A549 (cell line): ENCODE measurements around the gene TTF2. TPM values are rescaled to one million over a fixed set of nuclear protein-coding genes. Genes with fewer than 3 reads are reported as not detected.

Source experiments
- ATAC-seq, 2 experiments: fragments of 200-7000 bp in 1 of 2; fragments of >200 bp in 1 of 2; cut with Nextera tagmentation in 1 of 2; cut with Tn5 transposase in 1 of 2; 3 replicates each; pipeline versions ENCODE4 v1.8.0 to v1.9.1; 2018 to 2020; ENCODE audit warnings: mild to moderate bottlenecking in 1 of 2, moderate library complexity in 1 of 2
- CTCF ChIA-PET: fragments of 300-600 bp; sonication (Branson Sonifier 250); formaldehyde crosslinking; extraction: SDS; loops from one replicate; lab custom pipeline; 2021; ENCODE audit warnings: antibody characterized with exemption, inconsistent platforms; lab: Yijun Ruan, JAX
- POLR2A ChIA-PET: fragments of 350-600 bp; formaldehyde crosslinking; extraction: SDS; loops from one replicate; lab custom pipeline; 2021; ENCODE audit warnings: antibody characterized with exemption, inconsistent platforms; lab: Yijun Ruan, JAX
- DNase-seq, 2 experiments: peaks; one replicate each; pipeline versions ENCODE4 v3.0.0 to v3.0.0-alpha.2; 2011 to 2016; ENCODE audit warnings: low read depth in 1 of 2, low spot score in 1 of 2
- FAIRE-seq: peaks from 2 replicates; lab custom pipeline; 2011; peaks lifted over from hg19 to GRCh38; lab: Jason Lieb, UNC
- H3K27ac ChIP-seq, 2 experiments: fragments of >200 bp; sonication (Bioruptor Twin); formaldehyde crosslinking; 3 replicates each; pipeline ENCODE4 v1.5.1; 2016 to 2017
- H3K4me1 ChIP-seq: fragments of >200 bp; sonication (Bioruptor Twin); formaldehyde crosslinking; 3 replicates; pipeline ENCODE4 v1.6.1; 2016
- H3K4me2 ChIP-seq: fragments of >200 bp; sonication (Bioruptor Twin); formaldehyde crosslinking; 3 replicates; pipeline ENCODE4 v1.6.1; 2016
- H3K4me3 ChIP-seq: fragments of >200 bp; sonication (Bioruptor Twin); formaldehyde crosslinking; 3 replicates; pipeline ENCODE4 v1.5.1; 2016
- H3K9me3 ChIP-seq: fragments of >200 bp; sonication (Bioruptor Twin); formaldehyde crosslinking; 3 replicates; pipeline ENCODE4 v1.6.1; 2016
- BCL3 ChIP-seq: fragments of >200 bp; sonication (Bioruptor Twin); formaldehyde crosslinking; IDR thresholded peaks from 3 replicates; pipeline ENCODE4 v1.6.1; 2016
- CEBPB ChIP-seq, 2 experiments: fragments of >200 bp in 1 of 2; sonication (Bioruptor Twin) in 1 of 2; formaldehyde crosslinking in 1 of 2; IDR thresholded peaks; 2 replicates each; pipeline ENCODE4 v1.6.1; 2012 to 2016
- CHD2 ChIP-seq: fragments of 150-350 bp; IDR thresholded peaks from 2 replicates; pipeline ENCODE4 v1.6.1; 2014; ENCODE audit warnings: low read length; ENCODE audit not compliant: partially characterized antibody
- E2F6 ChIP-seq: IDR thresholded peaks from 2 replicates; pipeline ENCODE4 v1.6.1; 2012; ENCODE audit warnings: low read depth, borderline replicate concordance
- ELK1 ChIP-seq: fragments of 150-350 bp; IDR thresholded peaks from 2 replicates; pipeline ENCODE4 v1.6.1; 2014; ENCODE audit warnings: low read depth, mild to moderate bottlenecking, low read length
- FOSB ChIP-seq: fragments of 250-450 bp; sonication (Bioruptor Pico); IDR thresholded peaks from 2 replicates; pipeline ENCODE4 v1.5.0; 2020; ENCODE audit warnings: mild to moderate bottlenecking, moderate library complexity
- FOSL2 ChIP-seq, 2 experiments: fragments of 450-650 bp in 1 of 2; fragments of >200 bp in 1 of 2; sonication (Bioruptor Twin) in 1 of 2; formaldehyde crosslinking; IDR thresholded peaks; 2 replicates each; pipeline versions ENCODE4 v1.5.0 to v1.6.1; 2016 to 2020; ENCODE audit warnings: mild to moderate bottlenecking in 1 of 2, moderate library complexity in 1 of 2
- GATA3 ChIP-seq: IDR thresholded peaks from 2 replicates; pipeline ENCODE4 v1.6.1; 2012; ENCODE audit warnings: borderline replicate concordance
- HDAC2 ChIP-seq: fragments of 200-600 bp; sonication (generic); IDR thresholded peaks from 2 replicates; pipeline ENCODE4 v1.6.1; 2016
- HES2 ChIP-seq: fragments of >200 bp; sonication (Bioruptor Twin); formaldehyde crosslinking; IDR thresholded peaks from 2 replicates; pipeline ENCODE4 v1.6.1; 2016
- HEYL ChIP-seq: fragments of 250-450 bp; sonication (Bioruptor Pico); IDR thresholded peaks from 2 replicates; pipeline ENCODE4 v1.8.0; 2021; ENCODE audit warnings: mild to moderate bottlenecking, moderate library complexity
- HMGXB4 ChIP-seq: fragments of 250-450 bp; sonication (Bioruptor Pico); IDR thresholded peaks from 2 replicates; pipeline ENCODE4 v1.5.0; 2021; ENCODE audit warnings: mild to moderate bottlenecking, moderate library complexity, borderline replicate concordance
- HOXA7 ChIP-seq: fragments of 250-450 bp; sonication (Bioruptor Pico); IDR thresholded peaks from 2 replicates; pipeline ENCODE4 v1.5.0; 2020; ENCODE audit warnings: mild to moderate bottlenecking, moderate library complexity
- HOXB13 ChIP-seq: fragments of 250-450 bp; sonication (Bioruptor Pico); IDR thresholded peaks from 2 replicates; pipeline ENCODE4 v1.5.0; 2020; ENCODE audit warnings: low read depth, mild to moderate bottlenecking, moderate library complexity
- JUN ChIP-seq, 2 experiments: fragments of >200 bp; sonication (Bioruptor Twin); formaldehyde crosslinking; IDR thresholded peaks; 2 replicates in 1 of 2; 3 replicates in 1 of 2; pipeline ENCODE4 v1.6.1; 2016 to 2017
- KDM1A ChIP-seq: fragments of 200-600 bp; sonication (generic); IDR thresholded peaks from 2 replicates; pipeline ENCODE4 v1.6.1; 2016; ENCODE audit warnings: low read depth, mild to moderate bottlenecking
- MAFK ChIP-seq: fragments of 450-650 bp; IDR thresholded peaks from 2 replicates; pipeline ENCODE4 v1.6.1; 2014; ENCODE audit not compliant: partially characterized antibody
- NFE2L2 ChIP-seq: fragments of 150-350 bp; conservative IDR thresholded peaks from 2 replicates; pipeline ENCODE4 v1.6.1; 2014; ENCODE audit warnings: low read length
- NPAS2 ChIP-seq: fragments of 250-450 bp; sonication (Bioruptor Pico); IDR thresholded peaks from 2 replicates; pipeline ENCODE4 v1.8.0; 2022; ENCODE audit warnings: mild to moderate bottlenecking, moderate library complexity, borderline replicate concordance
- NR3C1 ChIP-seq: fragments of >200 bp; sonication (Bioruptor Twin); formaldehyde crosslinking; IDR thresholded peaks from 3 replicates; pipeline ENCODE4 v1.6.1; 2017
- RCOR1 ChIP-seq: fragments of 150-350 bp; IDR thresholded peaks from 2 replicates; pipeline ENCODE4 v1.6.1; 2014; ENCODE audit warnings: antibody characterized with exemption, low read length, low read depth
- REST ChIP-seq: fragments of 200-600 bp; sonication (generic); IDR thresholded peaks from 2 replicates; pipeline ENCODE4 v1.6.1; 2016; ENCODE audit warnings: antibody characterized with exemption, mild to moderate bottlenecking, moderate library complexity
- RNF2 ChIP-seq: fragments of 200-600 bp; sonication (generic); IDR thresholded peaks from 2 replicates; pipeline ENCODE4 v1.6.1; 2016; ENCODE audit warnings: low read depth, mild to moderate bottlenecking, antibody characterized with exemption, moderate library complexity, borderline replicate concordance
- SMC3 ChIP-seq: fragments of >200 bp; sonication (Bioruptor Twin); formaldehyde crosslinking; IDR thresholded peaks from 3 replicates; pipeline ENCODE4 v1.6.1; 2018; ENCODE audit warnings: inconsistent platforms
- SREBF2 ChIP-seq: fragments of 450-650 bp; IDR thresholded peaks from 2 replicates; pipeline ENCODE4 v1.6.1; 2014; ENCODE audit warnings: mild to moderate bottlenecking, moderate library complexity
- TFCP2L1 ChIP-seq: fragments of 250-450 bp; sonication (Bioruptor Pico); IDR thresholded peaks from 2 replicates; pipeline ENCODE4 v1.5.0; 2021; ENCODE audit warnings: mild to moderate bottlenecking
- TP53 ChIP-seq: fragments of 250-450 bp; sonication (Bioruptor Pico); IDR thresholded peaks from 2 replicates; pipeline ENCODE4 v1.5.0; 2021; ENCODE audit warnings: mild to moderate bottlenecking, moderate library complexity
- ZC3H11A ChIP-seq: fragments of 450-650 bp; IDR thresholded peaks from 2 replicates; pipeline ENCODE4 v1.6.1; 2014; ENCODE audit warnings: antibody characterized with exemption, mild to moderate bottlenecking
- ZFP36 ChIP-seq: fragments of 450-650 bp; IDR thresholded peaks from 2 replicates; pipeline ENCODE4 v1.6.1; 2014; ENCODE audit warnings: borderline replicate concordance; ENCODE audit not compliant: partially characterized antibody
- ZNF302 ChIP-seq: fragments of 250-450 bp; sonication (Bioruptor Pico); IDR thresholded peaks from 2 replicates; pipeline ENCODE4 v1.9.0; 2021; ENCODE audit warnings: inconsistent platforms, mild to moderate bottlenecking, moderate library complexity
- WGBS: methylation state at CpG from one replicate; pipeline ENCODE4 v1.1.6; 2017; ENCODE audit errors: missing lambda C conversion rate; 5-methylcytosine and 5-hydroxymethylcytosine counted together
- polyA plus RNA-seq, 4 experiments: library from polyadenylated mRNA; depleted of rRNA in 3 of 4; stranded (reverse); fragments of >200 nt; fragmentation: RNase III in 1 of 4; extraction: RNeasy Plus Mini Kit Qiagen cat#74134 plus additional on column Dnase treatment in 1 of 4; gene quantifications; 2 replicates in 3 of 4; 3 replicates in 1 of 4; pipeline ENCODE4 v1.2.3, GENCODE V29; 2011 to 2017

Gene TTF2
- polyA plus RNA-seq, 2 of the 4 experiments (the other 2 are of a cell fraction) = 16.5 to 26.6 TPM

- Histone ChIP-seq H3K4me3 (no peak overlapping the region), H3K27ac (no peak overlapping the region), H3K4me1 (no peaks in the 10 kb centered on the region), H3K4me2 (no peak overlapping the region), H3K9me3 (no peaks in the 10 kb centered on the region)
- no peak for ATAC-seq
- POLR2A ChIA-PET = no interaction called here
- TF ChIP-seq ZNF302 (no peak), HDAC2 (no peak), BCL3 (no peak), REST (no peak), NR3C1 (no peak), MAFK (no peak), HOXB13 (CRISPR knock-in tag) (no peak), CEBPB (IDR thresholded peaks at IDR 0.05) (no peak), NPAS2 (CRISPR knock-in tag) (no peak), TP53 (no peak), HMGXB4 (CRISPR knock-in tag) (no peak), FOSL2 (IDR thresholded peaks at IDR 0.05) (no peak), FOSL2 (CRISPR knock-in tag; IDR thresholded peaks at IDR 0.05) (no peak), NFE2L2 (no peak)
- CTCF ChIA-PET = no interaction called here
- DNase-seq = no peak
- 72% methylated on average over 5 of the region's 5 CpGs for WGBS
- no peak for FAIRE-seq
Observed at GRCh38 chr1:117013309-117013858, 46.7 kb upstream of the TTF2 start.

GRCh38 chr1:117014209-117014608 lies 45.9 kb upstream of the TTF2 start:
- ATAC-seq = no peak
- CTCF ChIA-PET = no interaction called here

More at GRCh38 chr1:117014209-117014608, 45.9 kb upstream of the TTF2 start:
- TF ChIP-seq ELK1 = no peak
- no peak for TF ChIP-seq KDM1A
- no peak for TF ChIP-seq CHD2
- no peak for TF ChIP-seq SMC3
- no peak for TF ChIP-seq RNF2
- TF ChIP-seq JUN (IDR thresholded peaks at IDR 0.05) = no peak
- no peak for TF ChIP-seq GATA3
- TF ChIP-seq HES2 = no peak
- TF ChIP-seq BCL3 = no peak
- no peak for TF ChIP-seq SREBF2
- TF ChIP-seq ZFP36 = no peak
- no peak for TF ChIP-seq HOXA7 (CRISPR knock-in tag)
- TF ChIP-seq HEYL (CRISPR knock-in tag) = no peak
- TF ChIP-seq ZC3H11A = no peak
- no peak for TF ChIP-seq TFCP2L1 (CRISPR knock-in tag)
- TF ChIP-seq RCOR1 = no peak
- no peak for TF ChIP-seq E2F6
- no peak for TF ChIP-seq FOSB
- H3K4me2 ChIP-seq = no peak overlapping the region
- H3K4me3 ChIP-seq = no peak overlapping the region
- POLR2A ChIA-PET = no interaction called here
- H3K9me3 ChIP-seq = no peaks in the 10 kb centered on the region
- DNase-seq = no peak
- WGBS = 76% methylated on average over 5 of the region's 5 CpGs
- no peaks in the 10 kb centered on the region for H3K4me1 ChIP-seq
- H3K27ac ChIP-seq = no peak overlapping the region
- FAIRE-seq = no peak
